Right atrium auricular region (tissue), 2 donors: Measurements from ENCODE around the gene RGMB. TPM values are rescaled to one million over a fixed set of nuclear protein-coding genes. Genes with fewer than 3 reads are reported as not detected.

Source experiments
- DNase-seq: peaks from one replicate; pipeline ENCODE4 v3.0.0-alpha.2; 2019; ENCODE audit warnings: low spot score
- H3K27ac ChIP-seq, 2 donors: fragments of 200-600 bp; sonication (generic); 1 replicate in 1 of 2; 2 replicates in 1 of 2; pipeline ENCODE4 v1.5.1; 2016 to 2019
- H3K27me3 ChIP-seq, 2 donors: fragments of 200-600 bp; sonication (generic); one replicate each; pipeline versions ENCODE4 v1.5.1 to v1.6.0; 2017 to 2019
- H3K36me3 ChIP-seq: fragments of 200-600 bp; sonication (generic); one replicate; pipeline ENCODE4 v1.5.1; 2016
- H3K4me1 ChIP-seq, 2 donors: fragments of 200-600 bp; sonication (generic); one replicate each; pipeline versions ENCODE4 v1.5.1 to v1.6.0; 2017 to 2019
- H3K4me3 ChIP-seq, 2 donors: fragments of 200-600 bp; sonication (generic); 1 replicate in 1 of 2; 2 replicates in 1 of 2; pipeline ENCODE4 v1.5.1; 2017 to 2019; ENCODE audit warnings: mild to moderate bottlenecking in 1 of 2, moderate library complexity in 1 of 2
- H3K9me3 ChIP-seq, 2 donors: fragments of 200-600 bp; sonication (generic); one replicate each; pipeline ENCODE4 v1.5.1; 2019
- total RNA-seq, 2 donors: library from RNA; depleted of rRNA; stranded (reverse); fragments of >200 nt; gene quantifications; one replicate each; pipeline ENCODE4 v1.1.0, GENCODE V29; 2016
- TF ChIP-seq, protein P1 (sequence below), 2 donors: fragments of 200-600 bp; sonication (generic); IDR thresholded peaks; one replicate each; pipeline ENCODE4 v1.5.1; 2019; ENCODE audit warnings: antibody characterized with exemption in 2 of 2

The RGMB gene
- total RNA-seq, 2 donors from 2014 or later: 18.2 to 25.4 TPM

DNA sequence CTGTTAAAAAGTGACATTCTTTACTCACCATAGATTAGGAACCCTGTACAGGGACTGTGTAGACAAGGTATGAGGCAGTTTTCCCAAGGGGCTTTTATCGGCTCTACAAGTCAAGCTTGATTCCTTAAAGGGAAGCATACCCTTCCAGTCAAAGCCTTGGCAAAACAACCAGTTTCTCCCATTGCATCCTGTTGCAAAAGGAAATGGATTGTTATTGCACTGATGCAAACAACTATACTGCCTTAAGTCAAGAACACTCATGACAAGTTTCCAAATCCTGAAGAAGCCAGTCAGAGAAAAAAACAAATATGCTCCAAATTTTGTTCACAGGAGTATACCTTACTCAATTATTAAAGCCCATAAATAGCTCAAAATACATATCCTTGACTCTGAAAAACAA, 67.5 kb downstream of the RGMB start:
- DNase-seq: no peak
- no peaks in the 10 kb centered on the region for H3K36me3 ChIP-seq
- no peak overlapping the region for H3K4me3 ChIP-seq
- H3K27ac ChIP-seq: no peak overlapping the region
- H3K4me1 ChIP-seq: no peaks in the 10 kb centered on the region
- H3K27me3 ChIP-seq: no peaks in the 10 kb centered on the region
- no peaks in the 10 kb centered on the region for H3K9me3 ChIP-seq
- TF ChIP-seq, protein P1, sequence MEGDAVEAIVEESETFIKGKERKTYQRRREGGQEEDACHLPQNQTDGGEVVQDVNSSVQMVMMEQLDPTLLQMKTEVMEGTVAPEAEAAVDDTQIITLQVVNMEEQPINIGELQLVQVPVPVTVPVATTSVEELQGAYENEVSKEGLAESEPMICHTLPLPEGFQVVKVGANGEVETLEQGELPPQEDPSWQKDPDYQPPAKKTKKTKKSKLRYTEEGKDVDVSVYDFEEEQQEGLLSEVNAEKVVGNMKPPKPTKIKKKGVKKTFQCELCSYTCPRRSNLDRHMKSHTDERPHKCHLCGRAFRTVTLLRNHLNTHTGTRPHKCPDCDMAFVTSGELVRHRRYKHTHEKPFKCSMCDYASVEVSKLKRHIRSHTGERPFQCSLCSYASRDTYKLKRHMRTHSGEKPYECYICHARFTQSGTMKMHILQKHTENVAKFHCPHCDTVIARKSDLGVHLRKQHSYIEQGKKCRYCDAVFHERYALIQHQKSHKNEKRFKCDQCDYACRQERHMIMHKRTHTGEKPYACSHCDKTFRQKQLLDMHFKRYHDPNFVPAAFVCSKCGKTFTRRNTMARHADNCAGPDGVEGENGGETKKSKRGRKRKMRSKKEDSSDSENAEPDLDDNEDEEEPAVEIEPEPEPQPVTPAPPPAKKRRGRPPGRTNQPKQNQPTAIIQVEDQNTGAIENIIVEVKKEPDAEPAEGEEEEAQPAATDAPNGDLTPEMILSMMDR (IDR thresholded peaks at IDR 0.05): no peak

DNA sequence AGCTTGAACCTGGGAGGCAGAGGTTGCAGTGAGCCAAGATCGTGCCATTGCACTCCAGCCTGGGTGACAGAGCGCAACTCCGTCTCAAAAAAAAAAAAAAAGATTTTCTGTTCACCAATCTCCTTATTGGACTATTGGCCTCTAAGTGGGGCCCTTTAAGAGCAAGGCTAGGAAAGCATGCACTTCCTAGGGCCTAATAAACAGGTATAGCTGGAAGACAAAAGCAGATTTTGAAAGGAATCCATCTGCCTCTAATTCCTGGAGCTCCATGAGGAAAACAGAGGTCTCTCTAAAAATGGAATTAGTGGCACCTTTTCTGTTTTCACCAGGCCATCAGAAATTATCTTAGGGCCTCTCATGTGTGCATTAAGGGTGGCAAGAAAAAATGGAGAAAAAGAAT, 70.0 kb downstream of the RGMB start:
- TF ChIP-seq, protein P1 (IDR thresholded peaks at IDR 0.05): no peak
- no peaks in the 10 kb centered on the region for H3K36me3 ChIP-seq
- no peak overlapping the region for H3K27ac ChIP-seq
- no peaks in the 10 kb centered on the region for H3K27me3 ChIP-seq
- no peak for DNase-seq
- H3K9me3 ChIP-seq: no peaks in the 10 kb centered on the region
- H3K4me3 ChIP-seq: no peak overlapping the region
- H3K4me1 ChIP-seq: no peaks in the 10 kb centered on the region

DNA sequence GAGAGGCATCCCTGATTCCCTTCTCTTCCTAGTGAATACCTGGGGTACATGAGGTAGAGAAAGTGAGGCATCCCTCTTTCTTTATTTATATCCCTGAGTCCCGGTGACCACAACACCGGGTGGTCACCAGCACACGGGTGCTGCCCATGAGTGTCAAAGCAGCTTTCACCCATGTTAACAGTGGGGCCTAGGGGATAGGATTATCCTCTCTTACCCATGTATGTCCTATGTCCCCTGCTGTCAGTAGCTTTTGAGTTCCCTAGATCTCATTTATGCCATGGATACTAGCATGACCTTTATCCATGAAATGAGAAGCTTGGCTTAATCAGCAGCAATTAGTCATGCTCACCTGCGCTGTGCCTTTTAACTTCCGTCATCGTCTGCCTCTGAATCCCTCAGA, 71.4 kb downstream of the RGMB start:
- no peak overlapping the region for H3K4me3 ChIP-seq
- TF ChIP-seq, protein P1 (IDR thresholded peaks at IDR 0.05): no peak
- H3K9me3 ChIP-seq: no peaks in the 10 kb centered on the region
- DNase-seq: no peak
- no peaks in the 10 kb centered on the region for H3K27me3 ChIP-seq
- H3K27ac ChIP-seq: no peak overlapping the region
- H3K4me1 ChIP-seq: no peaks in the 10 kb centered on the region
- no peaks in the 10 kb centered on the region for H3K36me3 ChIP-seq

DNA sequence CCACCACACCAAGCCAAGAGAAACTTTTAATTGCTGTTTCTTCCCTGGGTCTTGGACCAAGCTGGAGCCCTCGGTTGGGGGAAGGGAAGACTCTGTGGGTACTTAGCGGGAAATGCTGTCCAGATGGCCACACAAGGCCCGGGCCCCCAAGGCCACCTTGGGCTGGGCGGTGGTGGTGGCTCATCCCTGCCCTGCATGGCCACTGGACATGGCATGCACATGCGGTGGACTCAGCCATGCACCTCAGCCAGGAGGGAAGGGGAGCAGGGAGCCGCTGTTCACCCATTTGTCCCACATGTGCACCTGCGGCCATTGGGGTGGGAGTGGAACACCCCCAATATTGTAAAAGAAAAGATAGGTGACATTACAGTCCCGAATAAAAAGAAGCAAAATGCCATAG, 72.4 kb downstream of the RGMB start:
- Histone ChIP-seq H3K4me1 (no peaks in the 10 kb centered on the region), H3K9me3 (no peaks in the 10 kb centered on the region), H3K4me3 (no peak overlapping the region), H3K36me3 (no peaks in the 10 kb centered on the region), H3K27me3 (no peaks in the 10 kb centered on the region), H3K27ac (no peak overlapping the region)
- TF ChIP-seq, protein P1 (IDR thresholded peaks at IDR 0.05): no peak
- no peak for DNase-seq

Other genes with a start within 250 kb of the RGMB start
- gene CHD1, start 155.3 kb downstream of the RGMB start, total RNA-seq: 10 to 100 TPM; 20.4 to 20.6 TPM